Activated naive CD8-positive, alpha-beta T cell (primary cell): ENCODE measurements around the gene RGS6.

Experiments used
- H3K27ac Mint-ChIP-seq: one replicate; pipeline ENCODE4 v1.8.0; 2021; ENCODE audit warnings: mixed read lengths
- H3K27me3 Mint-ChIP-seq: one replicate; pipeline ENCODE4 v1.8.0; 2021; ENCODE audit warnings: mixed read lengths
- H3K36me3 Mint-ChIP-seq: one replicate; pipeline ENCODE4 v1.8.0; 2021; ENCODE audit warnings: mixed read lengths
- H3K4me1 Mint-ChIP-seq: one replicate; pipeline ENCODE4 v1.8.0; 2021; ENCODE audit warnings: low read depth, mixed read lengths
- H3K4me3 Mint-ChIP-seq: one replicate; pipeline ENCODE4 v1.8.0; 2021; ENCODE audit warnings: mild to moderate bottlenecking, mixed read lengths
- H3K9me3 Mint-ChIP-seq: one replicate; pipeline ENCODE4 v1.8.0; 2021; ENCODE audit warnings: low read depth, mixed read lengths

Gene RGS6

GRCh38 chr14:72120315-72120714 lies 188.1 kb downstream of the RGS6 start:
- no peak overlapping the region for H3K27ac Mint-ChIP-seq

GRCh38 chr14:72123755-72124154 lies 191.5 kb downstream of the RGS6 start:
- H3K27ac Mint-ChIP-seq, result no peak overlapping the region
- no peaks in the 10 kb centered on the region for H3K36me3 Mint-ChIP-seq
- no peak overlapping the region for H3K4me3 Mint-ChIP-seq
- H3K4me1 Mint-ChIP-seq, result no peaks in the 10 kb centered on the region
- no peaks in the 10 kb centered on the region for H3K9me3 Mint-ChIP-seq
- H3K27me3 Mint-ChIP-seq, result peaks cover 6% of the 10 kb centered on the region

More at GRCh38 chr14:72120315-72120714, 188.1 kb downstream of the RGS6 start:
- peaks cover 3% of the 10 kb centered on the region for H3K27me3 Mint-ChIP-seq
- no peak overlapping the region for H3K4me3 Mint-ChIP-seq
- H3K4me1 Mint-ChIP-seq, result no peaks in the 10 kb centered on the region
- H3K9me3 Mint-ChIP-seq, result no peaks in the 10 kb centered on the region
- H3K36me3 Mint-ChIP-seq, result no peaks in the 10 kb centered on the region

- peaks cover 6% of the 10 kb centered on the region for H3K27me3 Mint-ChIP-seq
- no peaks in the 10 kb centered on the region for H3K36me3 Mint-ChIP-seq
- H3K27ac Mint-ChIP-seq, result no peak overlapping the region
- H3K4me1 Mint-ChIP-seq, result no peaks in the 10 kb centered on the region
- no peaks in the 10 kb centered on the region for H3K9me3 Mint-ChIP-seq
- no peak overlapping the region for H3K4me3 Mint-ChIP-seq
Observed at GRCh38 chr14:72124171-72124570, 191.9 kb downstream of the RGS6 start.

GRCh38 chr14:72126091-72126490 lies 193.9 kb downstream of the RGS6 start:
- H3K27me3 Mint-ChIP-seq, result peaks cover 7% of the 10 kb centered on the region
- no peaks in the 10 kb centered on the region for H3K36me3 Mint-ChIP-seq
- H3K27ac Mint-ChIP-seq, result no peak overlapping the region
- no peaks in the 10 kb centered on the region for H3K4me1 Mint-ChIP-seq
- no peaks in the 10 kb centered on the region for H3K9me3 Mint-ChIP-seq
- H3K4me3 Mint-ChIP-seq, result no peak overlapping the region

- H3K36me3 Mint-ChIP-seq, result no peaks in the 10 kb centered on the region
- H3K27me3 Mint-ChIP-seq, result peaks cover 7% of the 10 kb centered on the region
- no peaks in the 10 kb centered on the region for H3K9me3 Mint-ChIP-seq
- no peak overlapping the region for H3K27ac Mint-ChIP-seq
- no peaks in the 10 kb centered on the region for H3K4me1 Mint-ChIP-seq
- H3K4me3 Mint-ChIP-seq, result no peak overlapping the region
Observed at GRCh38 chr14:72126561-72126960, 194.3 kb downstream of the RGS6 start.

GRCh38 chr14:72128629-72129028 lies 196.4 kb downstream of the RGS6 start:
- no peak overlapping the region for H3K4me3 Mint-ChIP-seq
- no peaks in the 10 kb centered on the region for H3K36me3 Mint-ChIP-seq
- H3K9me3 Mint-ChIP-seq, result no peaks in the 10 kb centered on the region
- H3K27ac Mint-ChIP-seq, result no peak overlapping the region
- H3K27me3 Mint-ChIP-seq, result peaks cover 12% of the 10 kb centered on the region
- H3K4me1 Mint-ChIP-seq, result no peaks in the 10 kb centered on the region

- Mint-ChIP-seq H3K4me3 (no peak overlapping the region), H3K27ac (no peak overlapping the region), H3K27me3 (peaks cover 14% of the 10 kb centered on the region), H3K36me3 (no peaks in the 10 kb centered on the region), H3K9me3 (no peaks in the 10 kb centered on the region), H3K4me1 (no peaks in the 10 kb centered on the region)
Observed at GRCh38 chr14:72129291-72129690, 197.1 kb downstream of the RGS6 start.

- H3K27me3 Mint-ChIP-seq, result peaks cover 6% of the 10 kb centered on the region
- no peak overlapping the region for H3K4me3 Mint-ChIP-seq
- H3K36me3 Mint-ChIP-seq, result no peaks in the 10 kb centered on the region
- H3K9me3 Mint-ChIP-seq, result no peaks in the 10 kb centered on the region
- no peaks in the 10 kb centered on the region for H3K4me1 Mint-ChIP-seq
- H3K27ac Mint-ChIP-seq, result no peak overlapping the region
Observed at GRCh38 chr14:72141084-72141483, 208.9 kb downstream of the RGS6 start.

GRCh38 chr14:72142328-72142727 lies 210.1 kb downstream of the RGS6 start:
- Mint-ChIP-seq H3K9me3 (no peaks in the 10 kb centered on the region), H3K27me3 (peaks cover 11% of the 10 kb centered on the region), H3K36me3 (no peaks in the 10 kb centered on the region), H3K4me1 (no peaks in the 10 kb centered on the region), H3K4me3 (no peak overlapping the region), H3K27ac (no peak overlapping the region)

GRCh38 chr14:72146241-72146640 lies 214.0 kb downstream of the RGS6 start:
- Mint-ChIP-seq H3K27ac (no peak overlapping the region), H3K9me3 (no peaks in the 10 kb centered on the region), H3K27me3 (peaks cover 21% of the 10 kb centered on the region), H3K4me3 (no peak overlapping the region), H3K4me1 (no peaks in the 10 kb centered on the region), H3K36me3 (no peaks in the 10 kb centered on the region)

- Mint-ChIP-seq H3K27me3 (peaks cover 12% of the 10 kb centered on the region), H3K4me3 (no peak overlapping the region), H3K9me3 (peaks cover 4% of the 10 kb centered on the region), H3K4me1 (no peaks in the 10 kb centered on the region), H3K27ac (no peak overlapping the region), H3K36me3 (no peaks in the 10 kb centered on the region)
Observed at GRCh38 chr14:72154645-72155378, 222.6 kb downstream of the RGS6 start.

- H3K36me3 Mint-ChIP-seq, result no peaks in the 10 kb centered on the region
- no peaks in the 10 kb centered on the region for H3K4me1 Mint-ChIP-seq
- H3K27me3 Mint-ChIP-seq, result peaks cover 13% of the 10 kb centered on the region
- H3K27ac Mint-ChIP-seq, result no peak overlapping the region
- no peak overlapping the region for H3K4me3 Mint-ChIP-seq
- H3K9me3 Mint-ChIP-seq, result peaks cover 4% of the 10 kb centered on the region
Observed at GRCh38 chr14:72155379-72155993, 223.3 kb downstream of the RGS6 start.

GRCh38 chr14:72164420-72165228 lies 232.4 kb downstream of the RGS6 start:
- Mint-ChIP-seq H3K36me3 (no peaks in the 10 kb centered on the region), H3K9me3 (peaks cover 4% of the 10 kb centered on the region), H3K4me3 (no peak overlapping the region), H3K27me3 (peaks cover 13% of the 10 kb centered on the region), H3K4me1 (no peaks in the 10 kb centered on the region), H3K27ac (no peak overlapping the region)

GRCh38 chr14:72165229-72165698 lies 233.0 kb downstream of the RGS6 start:
- Mint-ChIP-seq H3K27ac (no peak overlapping the region), H3K27me3 (peaks cover 13% of the 10 kb centered on the region), H3K9me3 (peaks cover 4% of the 10 kb centered on the region), H3K4me3 (no peak overlapping the region), H3K4me1 (no peaks in the 10 kb centered on the region), H3K36me3 (no peaks in the 10 kb centered on the region)

- no peak overlapping the region for H3K27ac Mint-ChIP-seq
- H3K4me3 Mint-ChIP-seq, result no peak overlapping the region
- peaks cover 4% of the 10 kb centered on the region for H3K9me3 Mint-ChIP-seq
- no peaks in the 10 kb centered on the region for H3K4me1 Mint-ChIP-seq
- H3K27me3 Mint-ChIP-seq, result peaks cover 4% of the 10 kb centered on the region
- no peaks in the 10 kb centered on the region for H3K36me3 Mint-ChIP-seq
Observed at GRCh38 chr14:72169521-72169920, 237.3 kb downstream of the RGS6 start.
